Right ventricle myocardium inferior (tissue), 1 donor: ENCODE results near the gene PTPMT1. TPM values are rescaled to one million over a fixed set of nuclear protein-coding genes. Genes with fewer than 3 reads are reported as not detected.

Experiments
- ATAC-seq: fragments of 200-7000 bp; cut with Tn5 transposase; one replicate; pipeline ENCODE4 v1.9.1; 2020; ENCODE audit warnings: mild to moderate bottlenecking, moderate library complexity
- DNase-seq: peaks from one replicate; pipeline ENCODE4 v3.0.0; 2021; ENCODE audit errors: missing footprints
- intact Hi-C: fragments of 100-400 bp; cut with DNase I; formaldehyde crosslinking; loops from one replicate; pipeline ENCODE4 v1.11.0; 2022
- total RNA-seq: library from RNA; stranded (reverse); fragmentation: NEBNext Ultra II Directional; extraction: Animal tissue kit (Norgen Biotek cat#: 25700); gene quantifications from one replicate; pipeline ENCODE4 v1.2.1, GENCODE V29; 2021
- donor health status: DM: no; HTN: yes; CAD: no; lungs with severe emphysema.

PTPMT1 gene
- total RNA-seq, 1 donor from 2014 or later, result 22.5 TPM

GRCh38 chr11:47571357-47571729 is 5.9 kb downstream of the PTPMT1 start:
- ATAC-seq (no peak), DNase-seq (no peak)
- intact Hi-C loops, result no loop called here

DNA sequence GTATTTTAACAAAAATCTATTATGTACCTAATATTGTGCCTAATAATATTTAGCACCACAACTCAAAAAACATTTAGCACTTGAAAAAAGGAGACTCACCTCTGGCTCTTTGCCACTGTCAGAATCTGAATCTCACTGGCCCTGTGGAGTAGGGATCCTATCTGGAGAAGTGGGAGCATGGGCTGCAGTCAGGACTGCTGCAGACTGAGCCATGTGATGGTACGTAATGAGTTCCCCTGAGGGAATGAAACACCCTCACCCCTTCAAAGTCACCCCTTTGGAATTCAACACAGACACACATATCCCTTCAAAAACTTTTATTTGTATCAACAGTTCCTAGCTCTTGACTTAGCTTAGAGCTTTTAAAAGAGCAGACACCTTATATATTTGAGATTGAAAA is 6.5 kb downstream of the PTPMT1 start:
- DNase-seq (no peak), ATAC-seq (no peak)
- intact Hi-C loops, result no loop called here

DNA sequence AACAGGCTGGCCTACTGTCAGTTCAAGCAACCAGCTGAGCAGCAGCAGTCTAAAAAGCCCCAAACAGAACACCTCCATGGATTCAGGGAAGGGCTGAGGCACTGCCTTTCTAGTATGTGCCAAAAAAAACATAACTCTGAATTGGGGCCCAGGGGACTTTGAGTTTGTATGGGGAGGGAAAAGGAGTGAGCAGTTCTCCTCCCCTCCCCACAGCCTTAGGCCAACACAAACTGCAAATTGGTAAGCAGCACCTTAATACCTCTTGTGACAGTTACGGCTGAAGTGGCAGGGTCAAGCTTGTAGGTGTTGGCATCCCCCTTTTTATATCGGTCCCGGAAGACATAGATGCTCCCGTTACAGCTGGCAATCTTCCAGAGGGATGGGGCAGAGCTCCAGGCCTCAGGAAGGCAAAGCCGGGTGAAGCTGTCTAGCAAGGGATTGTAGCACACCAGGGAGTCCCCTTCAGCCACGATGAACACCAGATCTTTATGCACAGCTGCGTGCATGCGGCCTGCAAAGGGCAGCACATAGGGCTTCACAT is 7.4 kb downstream of the PTPMT1 start:
- DNase-seq, result no peak
- peak; percentile 6 for ATAC-seq
- intact Hi-C loops, result no loop called here

DNA sequence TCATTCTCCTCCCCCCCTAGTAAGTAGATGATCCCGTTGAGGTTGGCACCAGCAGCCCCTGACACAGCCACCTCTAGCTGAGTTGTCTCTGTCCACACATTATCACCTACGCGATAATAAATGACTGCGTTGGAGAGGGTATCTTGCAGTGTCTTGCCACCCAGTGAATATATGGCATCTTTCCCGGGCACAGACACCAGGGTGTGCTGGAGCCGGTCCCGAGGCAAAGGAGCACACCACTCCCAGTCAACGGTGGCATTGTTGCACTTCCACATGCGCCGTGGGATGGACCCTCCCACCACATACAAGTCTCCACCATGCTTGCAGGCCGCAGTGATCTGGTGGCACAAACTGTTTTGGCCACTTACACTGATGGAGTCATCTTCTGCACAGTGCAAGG is 7.9 kb downstream of the PTPMT1 start:
- DNase-seq (no peak), ATAC-seq (peak; percentile 92)
- intact Hi-C loops, result no loop called here

DNA sequence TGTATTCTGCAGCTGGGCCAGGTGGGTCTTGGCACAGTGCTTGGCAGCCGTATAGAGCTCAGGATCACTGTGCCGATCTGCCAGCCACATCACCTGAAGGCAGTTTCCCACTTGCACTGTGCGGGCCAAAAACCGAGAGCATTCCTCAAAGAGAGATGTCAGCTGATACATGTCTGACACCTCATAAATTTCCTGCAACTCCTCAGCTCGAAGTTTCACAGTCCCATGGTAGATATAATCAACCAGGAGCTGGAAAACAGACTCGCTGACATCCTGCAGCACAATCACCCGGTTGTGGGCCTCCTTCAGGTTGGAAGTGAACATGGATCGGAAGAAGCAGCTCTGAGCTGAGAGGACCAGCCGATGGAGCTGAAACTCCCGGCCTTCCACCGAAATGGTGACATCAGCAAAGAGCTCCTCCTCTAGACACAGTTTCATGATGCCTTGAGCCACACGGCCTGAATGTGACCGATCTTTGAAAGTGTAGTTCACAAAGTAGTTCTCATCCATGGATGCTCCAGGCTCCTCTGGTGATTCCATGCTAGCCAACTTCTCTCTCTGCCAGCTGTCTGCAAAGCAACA is 12.2 kb downstream of the PTPMT1 start:
- intact Hi-C loops, result loop anchor here (5.0 kb wide), 1 partner anchor 40 kb away; no protein-coding TSS in a partner anchor
- ATAC-seq (no peak), DNase-seq (no peak)

GRCh38 chr11:47578524-47579494 is 13.4 kb downstream of the PTPMT1 start, which contains the start of the genes KBTBD4 and NDUFS3:
KBTBD4 (minus strand) TSS chr11:47578970; CDS start chr11:47578951, 19 bp downstream.
NDUFS3 (plus strand) TSS chr11:47579074; CDS start chr11:47579092, 18 bp downstream.
- ATAC-seq, result peak; percentile 94
- intact Hi-C loops, result loop anchor here (5.0 kb wide), 1 partner anchor 38 kb away; no protein-coding TSS in a partner anchor
- peak; percentile 94 for DNase-seq

DNA sequence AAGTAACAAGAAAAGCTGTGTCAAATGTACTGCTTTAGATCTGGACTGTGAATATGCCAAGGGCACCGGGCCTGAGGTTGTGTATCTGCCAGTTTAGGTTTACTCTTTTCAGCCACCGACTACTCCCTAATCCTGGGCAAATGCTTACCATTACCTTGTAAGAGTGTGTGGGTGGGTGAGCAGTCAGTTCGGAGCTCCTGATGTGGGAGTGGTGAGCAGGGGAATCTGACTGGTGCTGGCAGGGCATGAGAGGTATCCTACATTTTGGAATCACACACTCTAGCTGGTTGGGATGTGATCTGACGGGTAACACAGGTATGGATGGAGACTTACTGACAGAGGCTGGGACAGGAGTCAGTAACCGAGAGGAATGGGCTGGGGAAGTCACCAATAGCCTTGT is 18.4 kb downstream of the PTPMT1 start:
- intact Hi-C loops, result no loop called here
- DNase-seq (no peak), ATAC-seq (no peak)

- intact Hi-C loops, result no loop called here
Observed at GRCh38 chr11:47586098-47586855, 20.9 kb downstream of the PTPMT1 start, which contains the start of gene FAM180B. FAM180B (plus strand) TSS chr11:47586678; CDS start chr11:47586769, 91 bp downstream.

DNA sequence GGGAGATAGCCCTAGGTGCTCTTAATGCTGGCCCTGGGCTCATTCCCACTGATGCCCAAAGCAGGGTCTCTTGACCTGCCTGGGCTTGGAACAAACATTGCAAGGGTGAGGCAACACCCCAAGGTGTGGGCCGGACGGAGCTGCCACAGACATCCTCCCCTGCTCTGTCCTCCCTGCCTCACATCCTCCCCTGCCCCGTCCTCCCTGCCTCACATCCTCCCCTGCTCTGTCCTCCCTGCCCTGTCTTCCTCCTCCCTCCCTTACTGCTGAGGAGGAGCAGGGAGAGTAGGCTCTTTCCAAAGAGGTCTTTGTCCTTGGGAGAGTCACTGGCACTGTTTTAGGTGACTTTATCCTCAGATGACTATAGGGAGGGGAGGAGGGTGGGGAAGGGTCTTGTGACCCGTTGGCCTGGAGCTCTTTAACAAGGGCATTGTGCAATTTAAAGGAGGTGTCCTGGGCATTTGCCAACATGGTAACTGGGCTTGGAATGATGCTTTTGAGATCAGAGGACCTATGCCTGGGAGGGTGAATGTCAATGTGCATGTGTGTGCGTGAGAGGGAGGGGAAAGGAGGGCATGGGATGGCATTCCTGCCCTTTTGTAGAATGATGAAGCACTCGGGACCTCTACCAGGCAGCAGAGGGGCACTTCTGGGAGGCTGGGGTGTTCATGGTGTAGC is 21.8 kb downstream of the PTPMT1 start:
- ATAC-seq, result no peak
- DNase-seq, result no peak
- intact Hi-C loops, result no loop called here

More at GRCh38 chr11:47586098-47586855, 20.9 kb downstream of the PTPMT1 start, which contains the start of gene FAM180B:
- DNase-seq (no peak), ATAC-seq (peak; percentile 32)

- intact Hi-C loops, result no loop called here
- ATAC-seq, result peak; percentile 32
Observed at GRCh38 chr11:47587723-47588326, 22.4 kb downstream of the PTPMT1 start.

GRCh38 chr11:47589118-47589517 is 23.7 kb downstream of the PTPMT1 start:
- DNase-seq (no peak), ATAC-seq (no peak)
- intact Hi-C loops, result no loop called here

More at GRCh38 chr11:47587723-47588326, 22.4 kb downstream of the PTPMT1 start:
- DNase-seq, result peak; percentile 83

GRCh38 chr11:47589584-47589976 is 24.2 kb downstream of the PTPMT1 start:
- ATAC-seq (peak; percentile 18), DNase-seq (no peak)
- intact Hi-C loops, result no loop called here

GRCh38 chr11:47589977-47590861 is 24.8 kb downstream of the PTPMT1 start:
- intact Hi-C loops, result no loop called here
- DNase-seq (no peak), ATAC-seq (peak; percentile 1)

GRCh38 chr11:47591764-47592163 is 26.4 kb downstream of the PTPMT1 start:
- DNase-seq, result no peak
- ATAC-seq, result no peak
- intact Hi-C loops, result no loop called here

DNA sequence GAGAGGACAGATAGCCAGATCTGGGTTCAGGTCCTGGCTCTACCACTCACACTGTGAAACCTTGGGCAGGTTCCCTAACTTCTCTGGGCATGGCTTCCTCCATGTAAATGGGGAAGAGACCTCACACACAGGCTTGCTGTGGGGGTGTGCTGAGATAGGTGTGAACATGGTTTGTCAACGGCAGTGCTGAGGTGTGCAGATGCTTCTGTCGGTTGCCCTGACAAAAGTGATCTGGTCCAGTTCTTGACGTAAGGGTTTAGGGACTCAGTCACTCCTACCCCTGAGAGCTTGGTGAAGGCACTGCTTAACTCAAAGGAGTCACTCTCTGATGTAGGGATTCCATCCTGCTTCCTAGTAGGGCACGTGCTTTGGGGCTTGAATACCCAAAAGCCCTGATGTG is 26.9 kb downstream of the PTPMT1 start:
- DNase-seq (no peak), ATAC-seq (no peak)
- intact Hi-C loops, result no loop called here

- ATAC-seq, result no peak
- no peak for DNase-seq
- intact Hi-C loops, result no loop called here
Observed at GRCh38 chr11:47592970-47593369, 27.6 kb downstream of the PTPMT1 start.

- intact Hi-C loops, result no loop called here
- DNase-seq, result no peak
Observed at GRCh38 chr11:47593492-47593933, 28.1 kb downstream of the PTPMT1 start.

More at GRCh38 chr11:47593492-47593933, 28.1 kb downstream of the PTPMT1 start:
- no peak for ATAC-seq
